K562 (cell line): ENCODE results near the gene FITM1. TPM values are rescaled to one million over a fixed set of nuclear protein-coding genes. Genes with fewer than 3 reads are reported as not detected.

Experiments used
- ATAC-seq: fragments of 200-7000 bp; cut with Tn5 transposase; 3 replicates; pipeline ENCODE4 v1.9.1; 2020; ENCODE audit warnings: moderate library complexity
- BruUV-seq: library from RNA; stranded (reverse); fragments of 400-500 nt; replicated peaks from 2 replicates; lab custom pipeline; 2021; lab: Mats Ljungman, UMichigan
- CTCF ChIA-PET: fragments of 300-600 bp; formaldehyde crosslinking; extraction: SDS; loops from one replicate; lab custom pipeline; 2021; ENCODE audit warnings: low intra/inter-chr PET ratio; lab: Yijun Ruan, JAX
- POLR2A ChIA-PET: fragments of 300-600, 350-650 bp; sonication (Branson Sonifier 250); formaldehyde crosslinking; extraction: SDS; loops from one replicate; lab custom pipeline; 2021; ENCODE audit warnings: antibody characterized with exemption, inconsistent platforms; lab: Yijun Ruan, JAX
- DNase-seq, 4 experiments: peaks; one replicate each; pipeline versions ENCODE4 v3.0.0 to v3.0.0-alpha.2; 2011 to 2018; ENCODE audit warnings: low spot score in 3 of 4, mixed read lengths in 3 of 4; ENCODE audit errors: extremely low read depth in 1 of 4
- FAIRE-seq: peaks from 2 replicates; lab custom pipeline; 2011; peaks lifted over from hg19 to GRCh38; lab: Jason Lieb, UNC
- H2AFZ ChIP-seq: 2 replicates; pipeline ENCODE4 v1.6.0; 2011; ENCODE audit warnings: low read depth, low read length, control low read depth, inconsistent platforms
- H3K27ac ChIP-seq: fragments of 200-600 bp; 3 replicates; pipeline ENCODE4 v1.8.0; 2011; ENCODE audit warnings: low read depth, mild to moderate bottlenecking, control low read depth, inconsistent platforms, low read length, moderate library complexity, mixed read lengths; ENCODE audit errors: extremely low read depth
- H3K27me3 ChIP-seq, 2 experiments: fragments of 300-600 bp in 1 of 2; 2 replicates in 1 of 2; 3 replicates in 1 of 2; pipeline versions ENCODE4 v1.6.0 to v1.8.0; 2011; ENCODE audit warnings: inconsistent platforms in 2 of 2, low read length in 2 of 2, mild to moderate bottlenecking in 1 of 2, mixed read lengths in 1 of 2, moderate library complexity in 1 of 2; ENCODE audit not compliant: control insufficient read depth in 2 of 2, insufficient read depth in 2 of 2
- H3K36me3 ChIP-seq: fragments of 300-600 bp; 3 replicates; pipeline ENCODE4 v1.8.0; 2011; ENCODE audit warnings: mild to moderate bottlenecking, low read length, inconsistent platforms; ENCODE audit not compliant: control insufficient read depth, insufficient read depth
- H3K4me1 ChIP-seq, 2 experiments: fragments of 200-600 bp in 1 of 2; replicated peaks in 1 of 2; 2 replicates in 1 of 2; 3 replicates in 1 of 2; pipeline versions ENCODE4 v1.5.1 to v1.8.0; 2011; ENCODE audit warnings: inconsistent platforms in 2 of 2, low read length in 2 of 2, mild to moderate bottlenecking in 1 of 2, mixed read lengths in 1 of 2, moderate library complexity in 1 of 2; ENCODE audit not compliant: control insufficient read depth in 2 of 2, insufficient read depth in 2 of 2
- H3K4me2 ChIP-seq: 2 replicates; pipeline ENCODE4 v1.6.1; 2011; ENCODE audit warnings: low read length, control low read depth, inconsistent platforms, mixed read lengths; ENCODE audit not compliant: insufficient read depth
- H3K4me3 ChIP-seq: fragments of 200-600 bp; sonication (generic), shearing (Covaris generic); 2 replicates; pipeline ENCODE4 v1.5.1; 2016; ENCODE audit warnings: control low read depth, inconsistent platforms
- H3K79me2 ChIP-seq: fragments of 200-600 bp; 3 replicates; pipeline ENCODE4 v1.8.0; 2011; ENCODE audit warnings: low read length, inconsistent platforms; ENCODE audit not compliant: control insufficient read depth, insufficient read depth
- H3K9ac ChIP-seq, 2 experiments: 2 replicates each; pipeline versions ENCODE4 v1.6.0 to v1.6.1; 2011; ENCODE audit warnings: low read depth in 2 of 2, low read length in 2 of 2, control low read depth in 1 of 2, inconsistent platforms in 1 of 2, mild to moderate bottlenecking in 1 of 2, mixed read lengths in 1 of 2; ENCODE audit not compliant: insufficient read depth in 1 of 2
- H3K9me1 ChIP-seq: one replicate; pipeline ENCODE4 v1.6.0; 2011; ENCODE audit warnings: inconsistent platforms, mild to moderate bottlenecking, low read length, moderate library complexity; ENCODE audit not compliant: control insufficient read depth, insufficient read depth
- H3K9me3 ChIP-seq: replicated peaks from 2 replicates; pipeline ENCODE4 v1.5.1; 2011; ENCODE audit warnings: low read depth, low read length, inconsistent platforms; ENCODE audit not compliant: control insufficient read depth, insufficient read depth
- H4K20me1 ChIP-seq: replicated peaks from 2 replicates; pipeline ENCODE4 v1.6.1; 2011; ENCODE audit warnings: low read length, inconsistent platforms, mixed read lengths; ENCODE audit not compliant: control insufficient read depth, insufficient read depth
- FOXA1 ChIP-seq: fragments of 450-650 bp; IDR thresholded peaks from 2 replicates; pipeline ENCODE4 v1.6.1; 2016; ENCODE audit warnings: mild to moderate bottlenecking, borderline replicate concordance
- KDM5B ChIP-seq: fragments of 200-600 bp; sonication (generic); IDR thresholded peaks from 2 replicates; pipeline ENCODE4 v1.6.1; 2012; ENCODE audit warnings: low read depth, mild to moderate bottlenecking, moderate library complexity, low read length, control low read depth, inconsistent platforms; ENCODE audit not compliant: insufficient replicate concordance
- WGBS: fragments of 100-300 bp; shearing (Covaris generic); methylation state at CpG from one replicate; pipeline ENCODE4 v1.1.6; 2016; ENCODE audit warnings: low coverage, mixed read lengths; ENCODE audit not compliant: insufficient coverage; ENCODE audit errors: missing lambda C conversion rate; 5-methylcytosine and 5-hydroxymethylcytosine counted together
- in situ Hi-C: fragments of 300-500 bp; cut with MboI; formaldehyde crosslinking; loops from 4 replicates; pipeline ENCODE4 v1.15.0; 2018; ENCODE audit warnings: inconsistent platforms, mixed read lengths
- intact Hi-C: fragments of 100-400 bp; cut with micrococcal nuclease; formaldehyde crosslinking; loops from 2 replicates; pipeline ENCODE4 v1.14.2; 2022
- polyA plus RNA-seq, 8 experiments: library from polyadenylated mRNA; depleted of rRNA in 4 of 8; stranded (reverse) in 5 of 8; unstranded in 3 of 8; fragments of >200 nt; fragmentation: Nextera tagmentation in 2 of 8; fragmentation: Illumina TruSeq in 1 of 8; extraction: Ambion mirVana in 2 of 8; extraction: Trizol in 1 of 8; gene quantifications; 2 replicates each; pipeline versions ENCODE4 v1.2.1 to v1.2.3, GENCODE V29; 2011 to 2014; ENCODE audit warnings: inconsistent platforms in 1 of 8, missing spikeins in 1 of 8
- total RNA-seq, 7 experiments: library from RNA; depleted of rRNA in 6 of 7; stranded (reverse); fragments of >200 nt in 6 of 7; fragmentation: Illumina TruSeq in 2 of 7; extraction: Trizol in 2 of 7; gene quantifications; 2 replicates each; pipeline versions ENCODE4 v1.2.1 to v1.2.3, GENCODE V29; 2011 to 2021; ENCODE audit warnings: low replicate concordance in 1 of 7

FITM1 gene
- total and polyA plus RNA-seq, 9 of the 15 experiments (the other 6 are each of a cell fraction or from before 2014, with no cell fraction given) = 0.09 to 0.20 TPM; not detected in 7

DNA sequence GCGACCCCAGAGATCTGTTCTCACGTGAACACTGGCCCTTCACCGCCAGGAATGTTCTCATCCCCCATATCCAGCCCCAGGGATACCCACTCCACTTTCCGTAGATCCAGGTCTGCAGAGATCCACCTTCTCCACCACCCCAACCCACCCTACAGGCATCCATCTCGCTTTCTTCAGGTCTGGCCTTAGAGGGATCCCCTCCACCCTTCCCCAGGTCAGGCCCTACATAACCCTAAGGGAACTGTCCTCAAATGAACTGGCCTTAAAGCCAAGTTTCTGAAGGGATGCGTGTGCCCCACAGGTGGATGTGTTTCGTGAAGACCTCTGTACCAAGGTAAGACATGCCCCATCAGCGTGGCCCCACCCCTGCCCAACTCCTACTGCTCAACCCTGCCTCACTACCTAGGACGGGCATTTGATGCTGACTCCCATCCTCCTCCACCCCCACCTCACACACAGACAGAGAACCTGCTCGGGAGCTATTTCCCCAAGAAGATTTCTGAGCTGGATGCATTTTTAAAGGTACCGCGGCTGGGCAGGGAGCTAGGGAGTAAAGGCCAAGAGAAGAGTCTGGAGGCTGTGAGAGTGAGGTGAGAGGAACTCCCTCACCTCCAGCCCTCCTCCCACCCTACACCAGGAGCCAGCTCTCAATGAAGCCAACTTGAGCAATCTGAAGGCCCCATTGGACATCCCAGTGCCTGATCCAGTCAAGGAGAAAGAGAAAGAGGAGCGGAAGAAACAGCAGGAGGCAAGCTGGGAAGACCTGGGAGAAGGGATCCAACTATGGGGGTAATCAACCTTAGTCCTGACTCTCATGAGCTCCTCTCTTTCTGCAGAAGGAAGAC is 6.4 kb downstream of the FITM1 start:
- no peaks in the 10 kb centered on the region for H3K9me1 ChIP-seq
- WGBS = 23% methylated on average over 9 of the region's 13 CpGs
- H2AFZ ChIP-seq = no peak overlapping the region
- H4K20me1 ChIP-seq = no peaks in the 10 kb centered on the region; the same call in 1 of the 2 replicates
- BruUV-seq = no TSS peak
- POLR2A ChIA-PET = interaction anchor here (0.9 to 1.8 kb wide), 3 partner anchors 9 to 22 kb away, joined by 4 read pairs; partner anchors contain the start of genes DCAF11, NRL and PSME2
- DNase-seq (no peak), FAIRE-seq (no peak), ATAC-seq (no peak)
- no peaks in the 10 kb centered on the region for H3K27me3 ChIP-seq
- H3K4me3 ChIP-seq = peak overlapping the region; percentile 92
- H3K27ac ChIP-seq = no peak overlapping the region
- H3K4me1 ChIP-seq = peaks cover 7 to 37% of the 10 kb centered on the region in 2 experiments; a peak in 4 of 5 replicates
- TF ChIP-seq KDM5B (peak; percentile 8), FOXA1 (no peak)
- peak overlapping the region; percentile 71 to 93; a peak in 3 of 4 replicates for H3K9ac ChIP-seq
- peaks cover 20% of the 10 kb centered on the region for H3K79me2 ChIP-seq
- intact Hi-C loops (no loop called here), in situ Hi-C loops (no loop called here)
- no peaks in the 10 kb centered on the region for H3K9me3 ChIP-seq
- peak overlapping the region; percentile 72 for H3K4me2 ChIP-seq
- CTCF ChIA-PET = no interaction called here
- H3K36me3 ChIP-seq = peaks cover 24% of the 10 kb centered on the region
